OCI-LY1 (cell line): ENCODE data around the gene CA9.

Source experiments
- H2AFZ ChIP-seq: fragments of 200-600 bp; sonication (generic), shearing (Covaris generic); 2 replicates; pipeline ENCODE4 v1.6.0; 2014; ENCODE audit warnings: antibody characterized with exemption, mild to moderate bottlenecking, low read length
- H3F3A ChIP-seq: fragments of 200-600 bp; sonication (generic), shearing (Covaris generic); 2 replicates; pipeline ENCODE4 v1.6.0; 2014; ENCODE audit warnings: mild to moderate bottlenecking, antibody characterized with exemption, low read length, moderate library complexity; ENCODE audit not compliant: insufficient read depth
- H3K27ac ChIP-seq: fragments of 200-600 bp; sonication (generic); 2 replicates; pipeline ENCODE4 v1.5.1; 2014; ENCODE audit warnings: low read length, mixed run types, mild to moderate bottlenecking, low read depth; ENCODE audit not compliant: poor library complexity, severe bottlenecking
- H3K27me3 ChIP-seq: fragments of 200-600 bp; sonication (generic); 2 replicates; pipeline ENCODE4 v1.6.0; 2014; ENCODE audit warnings: antibody characterized with exemption, mild to moderate bottlenecking, low read length, moderate library complexity; ENCODE audit not compliant: insufficient read depth
- H3K36me3 ChIP-seq: fragments of 200-600 bp; sonication (generic); 2 replicates; pipeline ENCODE4 v1.6.1; 2014; ENCODE audit warnings: mild to moderate bottlenecking, antibody characterized with exemption, low read length, moderate library complexity, mixed read lengths; ENCODE audit not compliant: insufficient read depth
- H3K4me1 ChIP-seq: fragments of 200-600 bp; sonication (generic); 2 replicates; pipeline ENCODE4 v1.5.1; 2014; ENCODE audit warnings: mild to moderate bottlenecking, low read length, moderate library complexity; ENCODE audit not compliant: insufficient read depth, severe bottlenecking
- H3K4me2 ChIP-seq: fragments of 200-600 bp; sonication (generic), shearing (Covaris generic); 2 replicates; pipeline ENCODE4 v1.6.1; 2014; ENCODE audit warnings: low read length
- H3K4me3 ChIP-seq: fragments of 200-600 bp; sonication (generic); 2 replicates; pipeline ENCODE4 v1.5.1; 2014; ENCODE audit warnings: low read length, low read depth, mild to moderate bottlenecking, mixed read lengths; ENCODE audit not compliant: poor library complexity, severe bottlenecking
- H3K79me2 ChIP-seq: fragments of 200-600 bp; shearing (Covaris generic); 2 replicates; pipeline ENCODE4 v1.6.1; 2016; ENCODE audit warnings: mixed run types, low read length, mixed read lengths; ENCODE audit not compliant: insufficient read depth
- H3K9ac ChIP-seq: fragments of 200-600 bp; sonication (generic), shearing (Covaris generic); 2 replicates; pipeline ENCODE4 v1.6.1; 2014; ENCODE audit warnings: mild to moderate bottlenecking, low read length, mixed read lengths
- H3K9me2 ChIP-seq: fragments of 200-600 bp; sonication (generic), shearing (Covaris generic); 2 replicates; pipeline ENCODE4 v1.6.1; 2014; ENCODE audit warnings: low read depth, mild to moderate bottlenecking, low read length, mixed read lengths
- H3K9me3 ChIP-seq: fragments of 200-600 bp; shearing (Covaris generic); 2 replicates; pipeline ENCODE4 v1.6.1; 2014; ENCODE audit warnings: low read length, mixed read lengths
- H4K20me1 ChIP-seq: fragments of 200-600 bp; sonication (generic), shearing (Covaris generic); 2 replicates; pipeline ENCODE4 v1.6.0; 2016; ENCODE audit warnings: mild to moderate bottlenecking, low read length; ENCODE audit not compliant: insufficient read depth
- EZH2 ChIP-seq: fragments of 200-600 bp; sonication (generic), shearing (Covaris generic); IDR thresholded peaks from 2 replicates; pipeline ENCODE4 v1.8.0; 2017; ENCODE audit warnings: borderline replicate concordance, mixed run types, mild to moderate bottlenecking, antibody characterized with exemption, low read length, moderate library complexity, mixed read lengths
- TF ChIP-seq, protein P1 (sequence below): fragments of 200-600 bp; sonication (generic), shearing (Covaris generic); IDR thresholded peaks from 2 replicates; pipeline ENCODE4 v1.5.1; 2017; ENCODE audit warnings: mild to moderate bottlenecking, antibody characterized with exemption, low read length, moderate library complexity, mixed read lengths

CA9 gene

DNA sequence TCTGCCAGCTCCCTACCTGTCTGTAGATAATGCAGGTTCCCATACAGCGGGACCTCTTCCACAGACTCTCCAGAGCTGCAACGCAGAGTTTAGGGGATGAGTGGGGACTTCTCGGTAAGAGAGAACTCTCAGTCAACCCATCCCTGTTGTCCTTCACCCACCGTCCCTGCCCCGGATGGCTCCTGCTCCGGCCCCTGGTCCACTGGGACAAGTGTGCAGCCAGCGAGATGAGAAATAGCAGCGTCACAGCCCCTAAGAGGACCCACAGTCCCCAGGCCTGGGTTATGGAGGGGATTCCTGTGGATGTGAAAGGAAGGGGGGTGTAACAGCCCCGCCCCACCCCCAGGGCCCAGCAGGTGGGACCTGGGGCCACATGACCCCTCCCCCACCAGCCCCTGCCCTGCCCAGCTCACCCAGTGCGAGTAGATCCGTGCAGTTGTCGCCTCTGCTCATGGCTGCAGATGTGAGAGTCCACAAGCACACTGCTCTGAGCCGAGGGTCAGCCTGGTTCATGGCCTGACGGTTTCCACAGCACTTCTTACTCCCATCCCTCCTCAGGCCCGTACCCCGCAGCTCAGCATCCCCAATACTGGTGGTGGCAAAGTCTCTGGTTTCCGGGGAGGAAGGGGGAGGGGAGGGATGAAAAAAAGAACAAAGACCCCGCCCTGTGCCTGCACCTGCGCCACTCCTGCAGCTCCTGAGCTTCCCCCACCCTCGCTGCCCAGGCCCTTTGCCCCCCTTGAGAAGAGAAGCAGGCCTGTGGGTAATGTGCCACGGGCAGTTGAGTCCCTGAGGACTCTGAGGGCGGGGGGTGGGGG is 23.2 kb upstream of the CA9 start, which contains the start of gene SIT1:
Gene SIT1, minus strand, starts transcription at position 591 of the 818 bp plus-strand sequence. Its CDS starts 78 bp downstream, at position 513.
- TF ChIP-seq EZH2: no peak
- TF ChIP-seq, protein P1, sequence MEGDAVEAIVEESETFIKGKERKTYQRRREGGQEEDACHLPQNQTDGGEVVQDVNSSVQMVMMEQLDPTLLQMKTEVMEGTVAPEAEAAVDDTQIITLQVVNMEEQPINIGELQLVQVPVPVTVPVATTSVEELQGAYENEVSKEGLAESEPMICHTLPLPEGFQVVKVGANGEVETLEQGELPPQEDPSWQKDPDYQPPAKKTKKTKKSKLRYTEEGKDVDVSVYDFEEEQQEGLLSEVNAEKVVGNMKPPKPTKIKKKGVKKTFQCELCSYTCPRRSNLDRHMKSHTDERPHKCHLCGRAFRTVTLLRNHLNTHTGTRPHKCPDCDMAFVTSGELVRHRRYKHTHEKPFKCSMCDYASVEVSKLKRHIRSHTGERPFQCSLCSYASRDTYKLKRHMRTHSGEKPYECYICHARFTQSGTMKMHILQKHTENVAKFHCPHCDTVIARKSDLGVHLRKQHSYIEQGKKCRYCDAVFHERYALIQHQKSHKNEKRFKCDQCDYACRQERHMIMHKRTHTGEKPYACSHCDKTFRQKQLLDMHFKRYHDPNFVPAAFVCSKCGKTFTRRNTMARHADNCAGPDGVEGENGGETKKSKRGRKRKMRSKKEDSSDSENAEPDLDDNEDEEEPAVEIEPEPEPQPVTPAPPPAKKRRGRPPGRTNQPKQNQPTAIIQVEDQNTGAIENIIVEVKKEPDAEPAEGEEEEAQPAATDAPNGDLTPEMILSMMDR: no peak
- peak within 1 kb of the TSS; percentile 86 for H3K4me3 ChIP-seq
- no peaks in the 10 kb centered on the region; the same call in 1 of the 2 replicates for H3K79me2 ChIP-seq
- no peaks in the 10 kb centered on the region for H3K36me3 ChIP-seq
- H3K9me2 ChIP-seq: no peaks in the 10 kb centered on the region
- H3F3A ChIP-seq: peaks cover 17% of the 10 kb centered on the region
- no peaks in the 10 kb centered on the region for H3K27me3 ChIP-seq
- no peak within 1 kb of the TSS for H2AFZ ChIP-seq
- no peaks in the 10 kb centered on the region for H3K9me3 ChIP-seq
- H4K20me1 ChIP-seq: no peaks in the 10 kb centered on the region
- H3K9ac ChIP-seq: peak within 1 kb of the TSS; percentile 96
- peaks cover 63% of the 10 kb centered on the region for H3K4me1 ChIP-seq
- peak within 1 kb of the TSS; percentile 96 for H3K4me2 ChIP-seq
- H3K27ac ChIP-seq: peak within 1 kb of the TSS; percentile 92

DNA sequence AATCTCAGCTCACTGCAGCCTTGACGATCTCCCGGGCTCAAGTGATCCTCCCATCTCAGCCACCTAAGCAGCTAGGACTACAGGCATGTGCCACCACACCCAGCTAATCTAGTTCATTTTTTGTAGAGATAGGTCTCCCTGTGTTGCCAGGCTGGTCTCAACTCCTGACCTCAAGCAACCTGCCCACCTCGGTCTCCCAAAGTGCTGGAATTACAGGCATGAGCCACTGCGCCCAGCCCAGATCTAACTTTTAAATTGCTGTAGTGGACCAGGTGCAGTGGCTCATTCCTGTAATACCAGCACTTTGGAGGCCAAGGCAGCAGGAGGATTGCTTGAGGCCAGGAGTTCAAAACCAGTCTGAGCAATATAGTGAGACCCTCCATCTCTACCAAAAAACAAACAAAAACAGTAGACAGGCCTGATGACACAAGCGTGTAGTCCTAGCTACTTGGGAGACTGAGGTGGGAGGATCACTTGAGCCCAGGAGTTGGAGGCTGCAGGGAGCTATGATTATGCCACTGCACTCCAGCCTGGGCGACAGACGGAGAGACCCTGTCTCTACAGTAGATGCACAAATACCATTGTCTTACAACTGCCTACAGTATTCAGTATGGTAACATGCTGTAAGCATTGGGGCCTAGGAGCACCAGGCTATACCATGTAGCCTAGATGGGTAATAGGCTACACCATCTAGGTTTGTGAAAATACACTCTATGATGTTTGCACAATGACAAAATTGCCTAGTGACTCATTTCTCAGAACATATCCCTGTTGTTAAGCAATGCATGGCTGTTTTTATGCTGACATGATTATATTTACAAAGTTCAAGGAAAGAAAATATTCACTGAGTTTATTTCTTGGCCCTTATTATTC is 21.5 kb upstream of the CA9 start:
- H3K4me1 ChIP-seq: peaks cover 55% of the 10 kb centered on the region
- no peak overlapping the region for H2AFZ ChIP-seq
- H3K4me2 ChIP-seq: no peak overlapping the region
- no peaks in the 10 kb centered on the region for H3K36me3 ChIP-seq
- H3K79me2 ChIP-seq: no peaks in the 10 kb centered on the region; the same call in 1 of the 2 replicates
- no peaks in the 10 kb centered on the region for H3K9me2 ChIP-seq
- H3K27me3 ChIP-seq: no peaks in the 10 kb centered on the region
- H3K9ac ChIP-seq: peak overlapping the region; percentile 96; the same call in 1 of the 2 replicates
- no peaks in the 10 kb centered on the region for H3K9me3 ChIP-seq
- no peaks in the 10 kb centered on the region for H4K20me1 ChIP-seq
- H3K27ac ChIP-seq: peak overlapping the region; percentile 92
- H3K4me3 ChIP-seq: no peak overlapping the region
- TF ChIP-seq EZH2: no peak
- TF ChIP-seq, protein P1: no peak
- H3F3A ChIP-seq: peaks cover 15% of the 10 kb centered on the region

DNA sequence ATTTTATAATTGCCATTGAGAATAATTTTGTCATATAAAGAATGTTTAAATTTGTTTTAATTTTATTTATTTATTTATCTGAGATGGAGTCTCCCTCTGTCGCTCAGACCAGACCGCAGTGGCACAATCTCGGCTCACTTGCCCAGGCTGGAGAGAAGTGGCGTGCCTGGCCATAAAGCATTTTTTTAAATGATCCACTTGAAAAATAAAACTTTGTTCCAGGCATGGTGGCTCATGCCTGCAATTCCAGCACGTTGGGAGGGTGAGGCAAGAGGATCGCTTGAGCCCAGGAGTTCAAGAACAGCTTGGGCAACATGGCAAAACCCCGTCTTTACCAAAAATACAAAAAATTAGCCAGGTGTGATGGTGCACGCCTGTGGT is 20.9 kb upstream of the CA9 start:
- Histone ChIP-seq H3K27me3 (no peaks in the 10 kb centered on the region), H4K20me1 (no peaks in the 10 kb centered on the region), H3K4me3 (no peak overlapping the region), H3K4me2 (no peak overlapping the region), H3K36me3 (no peaks in the 10 kb centered on the region), H3K79me2 (no peaks in the 10 kb centered on the region; the same call in 1 of the 2 replicates), H3F3A (peaks cover 9% of the 10 kb centered on the region), H3K9me3 (no peaks in the 10 kb centered on the region), H2AFZ (no peak overlapping the region), H3K9ac (no peak overlapping the region), H3K4me1 (peaks cover 55% of the 10 kb centered on the region), H3K27ac (no peak overlapping the region), H3K9me2 (no peaks in the 10 kb centered on the region)
- TF ChIP-seq, protein P1: no peak
